ENCODE results near the gene KHDRBS1. TPM values are rescaled to one million over a fixed set of nuclear protein-coding genes. Genes with fewer than 3 reads are reported as not detected.

KHDRBS1 gene, protein sequence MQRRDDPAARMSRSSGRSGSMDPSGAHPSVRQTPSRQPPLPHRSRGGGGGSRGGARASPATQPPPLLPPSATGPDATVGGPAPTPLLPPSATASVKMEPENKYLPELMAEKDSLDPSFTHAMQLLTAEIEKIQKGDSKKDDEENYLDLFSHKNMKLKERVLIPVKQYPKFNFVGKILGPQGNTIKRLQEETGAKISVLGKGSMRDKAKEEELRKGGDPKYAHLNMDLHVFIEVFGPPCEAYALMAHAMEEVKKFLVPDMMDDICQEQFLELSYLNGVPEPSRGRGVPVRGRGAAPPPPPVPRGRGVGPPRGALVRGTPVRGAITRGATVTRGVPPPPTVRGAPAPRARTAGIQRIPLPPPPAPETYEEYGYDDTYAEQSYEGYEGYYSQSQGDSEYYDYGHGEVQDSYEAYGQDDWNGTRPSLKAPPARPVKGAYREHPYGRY
- 124 to 145 TPM (median 138 TPM) in 5 replicates for total RNA-seq (2022; extraction: Qiagen RNA extraction)

DNA sequence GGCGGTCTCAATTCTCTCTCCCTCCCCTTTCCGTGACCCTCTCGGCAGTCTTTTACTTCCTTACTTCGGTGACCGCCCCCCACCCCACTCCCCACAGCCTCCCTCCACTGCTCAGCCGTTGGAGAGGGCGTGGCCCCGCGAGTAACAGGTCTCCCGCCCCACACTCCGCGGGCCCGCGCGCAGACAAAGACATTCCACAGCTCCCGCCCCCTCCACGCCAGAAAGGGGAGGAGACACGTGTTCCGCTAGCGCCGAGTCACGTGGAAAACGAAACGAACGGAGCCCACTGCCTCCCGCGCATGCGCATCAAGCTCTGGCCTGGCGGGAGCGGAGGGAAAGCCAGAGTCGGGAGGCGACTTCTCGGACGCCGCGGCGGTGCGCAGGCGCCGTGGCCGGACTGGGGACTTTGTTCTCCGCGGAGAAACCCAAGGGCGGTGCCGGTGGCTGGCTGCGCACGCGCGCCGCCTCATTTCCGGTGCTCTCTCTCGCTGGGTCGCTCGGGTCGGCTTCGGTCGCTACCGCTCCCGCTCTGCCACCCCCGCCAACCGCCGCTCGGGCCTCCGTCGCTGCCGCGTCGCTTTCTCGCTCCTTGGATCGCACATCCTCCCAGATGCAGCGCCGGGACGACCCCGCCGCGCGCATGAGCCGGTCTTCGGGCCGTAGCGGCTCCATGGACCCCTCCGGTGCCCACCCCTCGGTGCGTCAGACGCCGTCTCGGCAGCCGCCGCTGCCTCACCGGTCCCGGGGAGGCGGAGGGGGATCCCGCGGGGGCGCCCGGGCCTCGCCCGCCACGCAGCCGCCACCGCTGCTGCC is at the start of gene KHDRBS1:
KHDRBS1 (plus strand) TSS at position 483 of the 813 bp plus-strand sequence; CDS start at position 611, 128 bp downstream.

DNA sequence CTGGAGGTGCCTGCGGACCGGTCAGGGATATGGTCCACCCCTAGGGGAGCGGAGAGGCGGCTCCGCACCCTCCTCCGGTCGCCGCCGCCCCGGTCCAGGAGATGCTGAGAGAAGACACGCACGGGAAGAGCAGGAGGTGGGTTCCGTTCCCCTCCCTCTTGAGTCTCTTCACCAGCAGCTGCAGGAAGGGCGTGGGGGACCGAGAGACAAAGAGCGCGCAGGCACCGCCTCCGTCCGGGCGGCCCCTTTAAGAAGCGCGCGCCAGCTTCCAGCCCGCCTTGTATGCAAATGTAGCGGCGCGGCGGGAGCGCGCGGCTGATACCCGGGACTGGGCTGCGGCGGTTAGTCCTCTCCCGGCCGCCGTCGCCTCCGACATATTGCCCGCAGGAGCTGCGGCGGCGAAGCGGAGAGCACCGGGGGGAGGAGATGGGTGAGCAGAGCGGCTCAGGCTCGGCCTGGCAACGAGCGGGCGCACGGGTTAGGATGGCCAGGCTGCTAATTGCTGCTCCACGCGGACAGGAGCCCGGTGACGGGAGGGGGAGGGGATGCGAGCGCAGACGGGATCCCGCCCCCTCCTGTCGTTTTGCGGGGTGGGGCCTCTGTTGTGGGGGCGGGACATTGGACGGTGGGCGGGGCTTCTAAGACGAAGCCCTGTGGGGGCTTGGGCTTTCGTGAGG is 59.1 kb downstream of the KHDRBS1 start, which contains the start of gene TMEM39B:
TMEM39B (plus strand) TSS at position 318 of the 677 bp plus-strand sequence; CDS start at position 427, 109 bp downstream.

Other genes with a start within 250 kb of the KHDRBS1 start
- gene ADGRB2, start 249.5 kb upstream of the KHDRBS1 start, total RNA-seq (2022; extraction: Qiagen RNA extraction), result 3.9 to 5.6 TPM (median 4.9 TPM) in 5 replicates
- 2.8 to 4.4 TPM (median 3.9 TPM) in 5 replicates for gene SPOCD1, start 197.8 kb upstream of the KHDRBS1 start, total RNA-seq (2022; extraction: Qiagen RNA extraction)
- 173 to 244 TPM (median 202 TPM) in 5 replicates for gene PTP4A2, start 75.5 kb upstream of the KHDRBS1 start, total RNA-seq (2022; extraction: Qiagen RNA extraction)
- gene TMEM39B, start 59.1 kb downstream of the KHDRBS1 start, total RNA-seq (2022; extraction: Qiagen RNA extraction), result 7.1 to 11.9 TPM (median 10.7 TPM) in 5 replicates
- gene KPNA6, start 94.2 kb downstream of the KHDRBS1 start, total RNA-seq (2022; extraction: Qiagen RNA extraction), result 15.9 to 19.6 TPM (median 17.8 TPM) in 5 replicates
- gene TXLNA, start 165.8 kb downstream of the KHDRBS1 start, total RNA-seq (2022; extraction: Qiagen RNA extraction), result 27.1 to 31.1 TPM (median 30.4 TPM) in 5 replicates
- gene CCDC28B, start 186.7 kb downstream of the KHDRBS1 start, total RNA-seq (2022; extraction: Qiagen RNA extraction), result 0.71 to 1.5 TPM (median 1.3 TPM) in 5 replicates
- gene IQCC, start 191.8 kb downstream of the KHDRBS1 start, total RNA-seq (2022; extraction: Qiagen RNA extraction), result 1.5 to 2.5 TPM (median 1.9 TPM) in 5 replicates
- not detected in 5 replicates for gene DCDC2B, start 195.2 kb downstream of the KHDRBS1 start, total RNA-seq (2022; extraction: Qiagen RNA extraction)
- 7.3 to 9.2 TPM (median 8.5 TPM) in 5 replicates for gene TMEM234, start 208.5 kb downstream of the KHDRBS1 start, total RNA-seq (2022; extraction: Qiagen RNA extraction)
- 265 to 288 TPM (median 276 TPM) in 5 replicates for gene EIF3I, start 208.5 kb downstream of the KHDRBS1 start, total RNA-seq (2022; extraction: Qiagen RNA extraction)
- gene FAM167B, start 233.4 kb downstream of the KHDRBS1 start, total RNA-seq (2022; extraction: Qiagen RNA extraction), result 0.55 to 0.82 TPM (median 0.63 TPM) in 5 replicates
- 0.07 to 0.11 TPM (median 0.09 TPM) in 3 of 5 replicates, not detected in the others for gene LCK, start 237.4 kb downstream of the KHDRBS1 start, total RNA-seq (2022; extraction: Qiagen RNA extraction)